ENCODE results near the gene FERD3L. TPM values are rescaled to one million over a fixed set of nuclear protein-coding genes. Genes with fewer than 3 reads are reported as not detected.

Gene FERD3L
- total RNA-seq, 4 donors from 2014 or later = not detected

- peaks cover 14 to 46% (median 30%) of the 10 kb centered on the region in 4 donors for H3K4me1 ChIP-seq
- 4% methylated on average over 6 of the region's 6 CpGs for WGBS
- TF ChIP-seq POLR2AphosphoS5 (IDR thresholded peaks at IDR 0.05) (no peak), POLR2A (IDR thresholded peaks at IDR 0.05; ENCODE audit: low read depth) (no peak), CTCF (IDR thresholded peaks at IDR 0.05) (no peak), EP300 (IDR thresholded peaks at IDR 0.05) (no peak)
- H3K9me3 ChIP-seq = no peaks in the 10 kb centered on the region
- H3K27me3 ChIP-seq = peaks cover 0 to 66% (median 6%) of the 10 kb centered on the region in 4 donors
- H3K27ac ChIP-seq (replicated peaks in 1 of 4) = peak overlapping the region; percentile 78 to 84 (median 82)
- no peak for DNase-seq (ENCODE audit: extremely low spot score)
- H3K36me3 ChIP-seq = no peaks in the 10 kb centered on the region
- intact Hi-C loops (cut with DNase I) = no loop called here
- peak overlapping the region; percentile 54 to 67 (median 58) for H3K4me3 ChIP-seq
Measured at GRCh38 chr7:19107081-19107355, 38.2 kb downstream of the FERD3L start.

GRCh38 chr7:19106241-19107080, 38.8 kb downstream of the FERD3L start:
- Histone ChIP-seq H3K27me3 (peaks cover 0 to 60% (median 6%) of the 10 kb centered on the region in 4 donors), H3K27ac (replicated peaks in 1 of 4) (peak overlapping the region; percentile 78 to 84 (median 82)), H3K9me3 (no peaks in the 10 kb centered on the region), H3K4me1 (peaks cover 14 to 41% (median 29%) of the 10 kb centered on the region in 4 donors), H3K4me3 (peak overlapping the region; percentile 54 to 67 (median 58)), H3K36me3 (no peaks in the 10 kb centered on the region)
- 4% methylated on average over 33 of the region's 49 CpGs for WGBS
- TF ChIP-seq EP300 (IDR thresholded peaks at IDR 0.05) = no peak
- no peak for TF ChIP-seq POLR2AphosphoS5 (IDR thresholded peaks at IDR 0.05)
- TF ChIP-seq CTCF (IDR thresholded peaks at IDR 0.05) = no peak
- no peak for TF ChIP-seq POLR2A (IDR thresholded peaks at IDR 0.05; ENCODE audit: low read depth)
- DNase-seq (ENCODE audit: extremely low spot score) = no peak
- intact Hi-C loops (cut with DNase I) = no loop called here

GRCh38 chr7:19105546-19105945, 39.7 kb downstream of the FERD3L start:
- H3K27me3 ChIP-seq = peaks cover 0 to 51% (median 6%) of the 10 kb centered on the region in 4 donors
- peaks cover 14 to 32% (median 29%) of the 10 kb centered on the region in 4 donors for H3K4me1 ChIP-seq
- TF ChIP-seq POLR2AphosphoS5 (IDR thresholded peaks at IDR 0.05) = no peak
- TF ChIP-seq POLR2A (IDR thresholded peaks at IDR 0.05; ENCODE audit: low read depth) = no peak
- no peak for TF ChIP-seq EP300 (IDR thresholded peaks at IDR 0.05)
- TF ChIP-seq CTCF (IDR thresholded peaks at IDR 0.05) = no peak
- peak overlapping the region in 3 of 4 donors; percentile 82 to 84 (median 83) for H3K27ac ChIP-seq (replicated peaks in 1 of 4)
- intact Hi-C loops (cut with DNase I) = no loop called here
- no peak for DNase-seq (ENCODE audit: extremely low spot score)
- WGBS = 58% methylated on average over 4 of the region's 4 CpGs
- H3K9me3 ChIP-seq = no peaks in the 10 kb centered on the region
- peak overlapping the region; percentile 54 to 67 (median 58) for H3K4me3 ChIP-seq
- no peaks in the 10 kb centered on the region for H3K36me3 ChIP-seq

GRCh38 chr7:19104811-19105210, 40.4 kb downstream of the FERD3L start:
- H3K36me3 ChIP-seq = no peaks in the 10 kb centered on the region
- peaks cover 14 to 32% (median 29%) of the 10 kb centered on the region in 4 donors for H3K4me1 ChIP-seq
- no peak overlapping the region for H3K27ac ChIP-seq (replicated peaks in 1 of 4)
- no peak for DNase-seq (ENCODE audit: extremely low spot score)
- peaks cover 0 to 44% (median 6%) of the 10 kb centered on the region in 4 donors for H3K27me3 ChIP-seq
- 83% methylated on average over 4 of the region's 4 CpGs for WGBS
- intact Hi-C loops (cut with DNase I) = no loop called here
- no peak overlapping the region for H3K4me3 ChIP-seq
- TF ChIP-seq POLR2A (IDR thresholded peaks at IDR 0.05; ENCODE audit: low read depth) (no peak), POLR2AphosphoS5 (IDR thresholded peaks at IDR 0.05) (no peak), CTCF (IDR thresholded peaks at IDR 0.05) (no peak), EP300 (IDR thresholded peaks at IDR 0.05) (no peak)
- no peaks in the 10 kb centered on the region for H3K9me3 ChIP-seq
